H9 (cell line): Measurements from ENCODE around the gene PRICKLE1. TPM values are rescaled to one million over a fixed set of nuclear protein-coding genes. Genes with fewer than 3 reads are reported as not detected.

Experiments used
- DNase-seq: peaks from one replicate; pipeline ENCODE4 v3.0.0-alpha.2; 2017
- H2AFZ ChIP-seq: one replicate; pipeline ENCODE4 v1.6.1; 2013; ENCODE audit warnings: mild to moderate bottlenecking, low read length, control low read depth, moderate library complexity
- H2AK5ac ChIP-seq: 2 replicates; pipeline ENCODE4 v1.6.1; 2013; ENCODE audit warnings: low read length, control low read depth, mixed read lengths; ENCODE audit not compliant: insufficient read length
- H2BK120ac ChIP-seq: one replicate; pipeline ENCODE4 v1.6.1; 2013; ENCODE audit warnings: low read depth, mild to moderate bottlenecking, low read length, control low read depth, inconsistent platforms; ENCODE audit not compliant: poor library complexity, severe bottlenecking
- H2BK12ac ChIP-seq: 2 replicates; pipeline ENCODE4 v1.6.1; 2013; ENCODE audit warnings: low read length, control low read depth, mixed read lengths, low read depth; ENCODE audit not compliant: insufficient read length
- H2BK15ac ChIP-seq: 2 replicates; pipeline ENCODE4 v1.6.1; 2013; ENCODE audit warnings: low read depth, low read length, control low read depth
- H2BK20ac ChIP-seq: one replicate; pipeline ENCODE4 v1.6.1; 2013; ENCODE audit warnings: low read depth, mild to moderate bottlenecking, low read length, control low read depth, inconsistent platforms; ENCODE audit not compliant: poor library complexity, severe bottlenecking
- H2BK5ac ChIP-seq: 2 replicates; pipeline ENCODE4 v1.6.1; 2013; ENCODE audit warnings: low read length, control low read depth, mixed read lengths; ENCODE audit not compliant: insufficient read length
- H3K14ac ChIP-seq: 2 replicates; pipeline ENCODE4 v1.6.1; 2013; ENCODE audit warnings: low read length, control low read depth; ENCODE audit not compliant: insufficient read depth
- H3K18ac ChIP-seq: 2 replicates; pipeline ENCODE4 v1.6.1; 2013; ENCODE audit warnings: low read depth, mild to moderate bottlenecking, mixed read lengths, low read length, control low read depth; ENCODE audit not compliant: insufficient read length
- H3K23ac ChIP-seq: 2 replicates; pipeline ENCODE4 v1.6.1; 2013; ENCODE audit warnings: low read length, control low read depth, mixed read lengths, low read depth; ENCODE audit not compliant: insufficient read length
- H3K23me2 ChIP-seq: 2 replicates; pipeline ENCODE4 v1.6.1; 2013; ENCODE audit warnings: low read depth, mild to moderate bottlenecking, mixed read lengths, low read length, control low read depth; ENCODE audit not compliant: insufficient read length, poor library complexity, severe bottlenecking
- H3K27ac ChIP-seq: 2 replicates; pipeline ENCODE4 v1.5.1; 2013; ENCODE audit warnings: low read length, control low read depth, mixed read lengths, low read depth; ENCODE audit not compliant: insufficient read length
- H3K27me3 ChIP-seq: 2 replicates; pipeline ENCODE4 v1.6.1; 2013; ENCODE audit warnings: low read length, control low read depth, inconsistent platforms; ENCODE audit not compliant: insufficient read depth
- H3K4ac ChIP-seq: 2 replicates; pipeline ENCODE4 v1.6.1; 2013; ENCODE audit warnings: low read depth, mild to moderate bottlenecking, control low read depth, inconsistent platforms, low read length, moderate library complexity
- H3K4me1 ChIP-seq: 2 replicates; pipeline ENCODE4 v1.6.1; 2013; ENCODE audit warnings: low read length, control low read depth, inconsistent platforms; ENCODE audit not compliant: insufficient read depth
- H3K4me2 ChIP-seq: 2 replicates; pipeline ENCODE4 v1.6.1; 2013; ENCODE audit warnings: low read length, control low read depth, mixed read lengths; ENCODE audit not compliant: insufficient read length, insufficient read depth
- H3K56ac ChIP-seq: 2 replicates; pipeline ENCODE4 v1.6.1; 2013; ENCODE audit warnings: low read depth, mild to moderate bottlenecking, mixed read lengths, low read length, control low read depth; ENCODE audit not compliant: insufficient read length
- H3K79me1 ChIP-seq: 2 replicates; pipeline ENCODE4 v1.6.1; 2013; ENCODE audit warnings: low read depth, mild to moderate bottlenecking, moderate library complexity, low read length, control low read depth, inconsistent platforms; ENCODE audit not compliant: insufficient read depth, poor library complexity, severe bottlenecking
- H3K79me2 ChIP-seq: 2 replicates; pipeline ENCODE4 v1.6.1; 2013; ENCODE audit warnings: low read length, control low read depth, inconsistent platforms; ENCODE audit not compliant: insufficient read depth
- H3K9ac ChIP-seq: 2 replicates; pipeline ENCODE4 v1.6.1; 2013; ENCODE audit warnings: low read length, control low read depth, mixed read lengths; ENCODE audit not compliant: insufficient read length; ENCODE audit errors: extremely low read depth
- H3K9me3 ChIP-seq: one replicate; pipeline ENCODE4 v1.6.1; 2013; ENCODE audit warnings: low read depth, low read length, inconsistent platforms; ENCODE audit not compliant: control insufficient read depth
- H3T11ph ChIP-seq: one replicate; pipeline ENCODE4 v1.6.1; 2013; ENCODE audit warnings: mild to moderate bottlenecking, low read length, control low read depth, inconsistent platforms
- H4K20me1 ChIP-seq: one replicate; pipeline ENCODE4 v1.6.1; 2013; ENCODE audit not compliant: control insufficient read depth, insufficient read length, insufficient read depth
- H4K5ac ChIP-seq: 2 replicates; pipeline ENCODE4 v1.6.1; 2013; ENCODE audit warnings: low read depth, mild to moderate bottlenecking, mixed read lengths, low read length, control low read depth; ENCODE audit not compliant: insufficient read length
- H4K8ac ChIP-seq: replicated peaks from 2 replicates; pipeline ENCODE4 v1.6.1; 2013; ENCODE audit warnings: low read length, control low read depth, mixed read lengths, low read depth; ENCODE audit not compliant: insufficient read length
- H4K91ac ChIP-seq: 2 replicates; pipeline ENCODE4 v1.6.1; 2013; ENCODE audit warnings: low read depth, mild to moderate bottlenecking, moderate library complexity, mixed read lengths, low read length, control low read depth; ENCODE audit not compliant: insufficient read length
- H3K27ac Mint-ChIP-seq, 3 experiments: 2 replicates in 2 of 3; 3 replicates in 1 of 3; pipeline ENCODE4 v1.8.0; 2020 to 2021; ENCODE audit warnings: mixed read lengths in 3 of 3, mild to moderate bottlenecking in 1 of 3, moderate library complexity in 1 of 3
- H3K27me3 Mint-ChIP-seq: 2 replicates; pipeline ENCODE4 v1.8.0; 2021; ENCODE audit warnings: low read depth, mild to moderate bottlenecking, moderate library complexity, mixed read lengths
- H3K36me3 Mint-ChIP-seq, 3 experiments: 2 replicates in 2 of 3; 3 replicates in 1 of 3; pipeline ENCODE4 v1.8.0; 2020 to 2021; ENCODE audit warnings: low read depth in 3 of 3, mixed read lengths in 3 of 3; ENCODE audit not compliant: insufficient read depth in 1 of 3
- H3K4me1 Mint-ChIP-seq, 2 experiments: 2 replicates each; pipeline ENCODE4 v1.8.0; 2020; ENCODE audit warnings: mixed read lengths in 2 of 2
- H3K4me3 Mint-ChIP-seq, 2 experiments: 2 replicates in 1 of 2; 3 replicates in 1 of 2; pipeline ENCODE4 v1.8.0; 2020 to 2021; ENCODE audit warnings: mild to moderate bottlenecking in 2 of 2, mixed read lengths in 2 of 2, moderate library complexity in 1 of 2
- H3K9me3 Mint-ChIP-seq, 2 experiments: 2 replicates in 1 of 2; 3 replicates in 1 of 2; pipeline ENCODE4 v1.8.0; 2020; ENCODE audit warnings: mild to moderate bottlenecking in 2 of 2, mixed read lengths in 2 of 2, moderate library complexity in 1 of 2
- CTCF ChIP-seq: fragments of 200-600 bp; sonication (generic); conservative IDR thresholded peaks from 3 replicates; pipeline ENCODE4 v1.8.0; 2021; ENCODE audit warnings: antibody characterized with exemption, mild to moderate bottlenecking
- WGBS: extraction: QIAGEN DNeasy Blood & Tissue Kit; methylation state at CpG from one replicate; pipeline ENCODE4 v1.1.7; 2013; ENCODE audit warnings: missing lambda C conversion rate, low lambda C conversion rate, mixed read lengths; ENCODE audit not compliant: insufficient read length; ENCODE audit errors: extremely low coverage; 5-methylcytosine and 5-hydroxymethylcytosine counted together
- total RNA-seq: library from RNA; stranded (reverse); gene quantifications from 2 replicates; pipeline ENCODE4 v1.2.1, GENCODE V29; 2021

PRICKLE1 gene
- total RNA-seq, 1 experiment from 2014 or later: 20.5 TPM

GRCh38 chr12:42468921-42469320, 120.6 kb downstream of the PRICKLE1 start:
- Histone ChIP-seq H2AK5ac (no peak overlapping the region), H4K20me1 (no peaks in the 10 kb centered on the region), H4K8ac (no peak overlapping the region), H3K9me3 (no peaks in the 10 kb centered on the region), H2BK12ac (no peak overlapping the region), H3K27me3 (no peaks in the 10 kb centered on the region), H3K14ac (no peak overlapping the region), H4K91ac (no peak overlapping the region), H2AFZ (no peak overlapping the region), H3K4ac (no peak overlapping the region), H2BK120ac (no peak overlapping the region), H3T11ph (no peak overlapping the region), H3K79me2 (peaks cover 1% of the 10 kb centered on the region; the same call in 1 of the 2 replicates), H3K4me2 (no peak overlapping the region), H3K56ac (no peak overlapping the region), H2BK20ac (no peak overlapping the region), H4K5ac (no peak overlapping the region), H3K27ac (no peak overlapping the region), H2BK15ac (no peak overlapping the region), H3K4me1 (peaks cover 5% of the 10 kb centered on the region), H3K18ac (no peak overlapping the region), H3K23ac (no peak overlapping the region), H3K79me1 (no peaks in the 10 kb centered on the region), H2BK5ac (no peak overlapping the region), H3K23me2 (no peaks in the 10 kb centered on the region), H3K9ac (no peak overlapping the region)
- no peak for DNase-seq
- Mint-ChIP-seq H3K36me3 (peaks cover 55 to 89% (median 77%) of the 10 kb centered on the region in 3 experiments), H3K9me3 (no peaks in the 10 kb centered on the region), H3K27me3 (no peaks in the 10 kb centered on the region; the same call in 1 of the 2 replicates), H3K27ac (peak overlapping the region in 1 of 3 experiments; percentile 76; a peak in 2 of 7 replicates), H3K4me3 (no peak overlapping the region), H3K4me1 (peaks cover 23 to 30% of the 10 kb centered on the region in 2 experiments)
- TF ChIP-seq CTCF: no peak
- WGBS: no CpG with 5 or more reads among the region's 3 CpGs
